ENCODE data around the gene IQCF5. TPM values are rescaled to one million over a fixed set of nuclear protein-coding genes. Genes with fewer than 3 reads are reported as not detected.

Gene IQCF5
- total RNA-seq, 4 donors from 2014 or later, result not detected

- no peak overlapping the region for H3K4me3 ChIP-seq
- DNase-seq (ENCODE audit: extremely low spot score), result peak; percentile 26
- 80% methylated on average over 7 of the region's 7 CpGs for WGBS
- H3K4me1 ChIP-seq, result no peaks in the 10 kb centered on the region
- TF ChIP-seq CTCF (IDR thresholded peaks at IDR 0.05) (no peak), EP300 (IDR thresholded peaks at IDR 0.05) (no peak), POLR2A (IDR thresholded peaks at IDR 0.05; ENCODE audit: low read depth) (no peak), POLR2AphosphoS5 (IDR thresholded peaks at IDR 0.05) (no peak)
- H3K27me3 ChIP-seq, result peaks cover 0 to 4% (median 0%) of the 10 kb centered on the region in 4 donors
- no peaks in the 10 kb centered on the region for H3K36me3 ChIP-seq
- intact Hi-C loops (cut with DNase I), result no loop called here
- H3K27ac ChIP-seq (replicated peaks in 1 of 4), result no peak overlapping the region
- H3K9me3 ChIP-seq, result no peaks in the 10 kb centered on the region
Observed at GRCh38 chr3:51891242-51892039, 16.0 kb upstream of the IQCF5 start.

- no peak overlapping the region for H3K4me3 ChIP-seq
- intact Hi-C loops (cut with DNase I), result no loop called here
- peak; percentile 62 for DNase-seq (ENCODE audit: extremely low spot score)
- H3K36me3 ChIP-seq, result no peaks in the 10 kb centered on the region
- no peak overlapping the region for H3K27ac ChIP-seq (replicated peaks in 1 of 4)
- H3K27me3 ChIP-seq, result no peaks in the 10 kb centered on the region
- H3K9me3 ChIP-seq, result no peaks in the 10 kb centered on the region
- no peak for TF ChIP-seq CTCF (IDR thresholded peaks at IDR 0.05)
- no peak for TF ChIP-seq POLR2A (IDR thresholded peaks at IDR 0.05; ENCODE audit: low read depth)
- no peak for TF ChIP-seq EP300 (IDR thresholded peaks at IDR 0.05)
- no peak for TF ChIP-seq POLR2AphosphoS5 (IDR thresholded peaks at IDR 0.05)
- no peaks in the 10 kb centered on the region for H3K4me1 ChIP-seq
- 92% methylated on average over 12 of the region's 12 CpGs for WGBS
Observed at GRCh38 chr3:51888463-51889105, 13.2 kb upstream of the IQCF5 start.

- TF ChIP-seq EP300 (IDR thresholded peaks at IDR 0.05) (no peak), CTCF (IDR thresholded peaks at IDR 0.05) (no peak), POLR2A (IDR thresholded peaks at IDR 0.05; ENCODE audit: low read depth) (no peak), POLR2AphosphoS5 (IDR thresholded peaks at IDR 0.05) (no peak)
- intact Hi-C loops (cut with DNase I), result no loop called here
- Histone ChIP-seq H3K27ac (replicated peaks in 1 of 4) (no peak overlapping the region), H3K27me3 (no peaks in the 10 kb centered on the region), H3K36me3 (no peaks in the 10 kb centered on the region), H3K4me1 (no peaks in the 10 kb centered on the region), H3K9me3 (no peaks in the 10 kb centered on the region), H3K4me3 (no peak overlapping the region)
- WGBS, result 86% methylated on average over 2 of the region's 2 CpGs
- DNase-seq (ENCODE audit: extremely low spot score), result peak; percentile 68
Observed at GRCh38 chr3:51887620-51888019, 12.2 kb upstream of the IQCF5 start.

- H3K36me3 ChIP-seq, result no peaks in the 10 kb centered on the region
- TF ChIP-seq POLR2A (IDR thresholded peaks at IDR 0.05; ENCODE audit: low read depth) (no peak), POLR2AphosphoS5 (IDR thresholded peaks at IDR 0.05) (no peak), CTCF (IDR thresholded peaks at IDR 0.05) (no peak), EP300 (IDR thresholded peaks at IDR 0.05) (no peak)
- no peak overlapping the region for H3K4me3 ChIP-seq
- no peaks in the 10 kb centered on the region for H3K27me3 ChIP-seq
- no peak overlapping the region for H3K27ac ChIP-seq (replicated peaks in 1 of 4)
- intact Hi-C loops (cut with DNase I), result no loop called here
- no peaks in the 10 kb centered on the region for H3K9me3 ChIP-seq
- no peak for DNase-seq (ENCODE audit: extremely low spot score)
- no peaks in the 10 kb centered on the region for H3K4me1 ChIP-seq
Observed at GRCh38 chr3:51886447-51886846, 11.0 kb upstream of the IQCF5 start.

All from esophagus muscularis mucosa (tissue), 4 donors.